H1 (cell line): ENCODE data around the gene KRT222. TPM values are rescaled to one million over a fixed set of nuclear protein-coding genes. Genes with fewer than 3 reads are reported as not detected.

Source experiments
- CTCF ChIA-PET: fragments of 300-600 bp; sonication (Branson Sonifier 250); formaldehyde crosslinking; loops from one replicate; lab custom pipeline; 2021; ENCODE audit not compliant: partially characterized antibody; lab: Charles Lee
- POLR2A ChIA-PET: fragments of 300-600 bp; sonication (Branson Sonifier 250); formaldehyde crosslinking; loops from one replicate; lab custom pipeline; 2021; ENCODE audit warnings: inconsistent platforms; ENCODE audit not compliant: partially characterized antibody; lab: Charles Lee
- DNase-seq, 2 experiments: peaks; one replicate each; pipeline versions ENCODE4 v3.0.0 to v3.0.0-alpha.2; 2010 to 2022; ENCODE audit warnings: low spot score in 2 of 2, low read depth in 1 of 2, mixed read lengths in 1 of 2
- FAIRE-seq: peaks from 2 replicates; lab custom pipeline; 2011; peaks lifted over from hg19 to GRCh38; lab: Jason Lieb, UNC
- H2AFZ ChIP-seq: 2 replicates; pipeline ENCODE4 v1.8.1; 2012; ENCODE audit warnings: low read length, inconsistent platforms
- H2AK5ac ChIP-seq: 2 replicates; pipeline ENCODE4 v1.6.1; 2013; ENCODE audit warnings: low read depth, low read length
- H2BK120ac ChIP-seq: replicated peaks from 2 replicates; pipeline ENCODE3; 2013; ENCODE audit warnings: low read depth, low read length, inconsistent platforms
- H2BK12ac ChIP-seq: 2 replicates; pipeline ENCODE4 v1.6.1; 2013; ENCODE audit warnings: low read depth, low read length
- H2BK15ac ChIP-seq: 2 replicates; pipeline ENCODE4 v1.6.1; 2013; ENCODE audit warnings: low read length
- H2BK20ac ChIP-seq: 2 replicates; pipeline ENCODE4 v1.6.1; 2013; ENCODE audit warnings: low read length
- H2BK5ac ChIP-seq: 2 replicates; pipeline ENCODE4 v1.6.1; 2013; ENCODE audit warnings: low read depth, low read length
- H3K14ac ChIP-seq: 2 replicates; pipeline ENCODE4 v1.6.1; 2013; ENCODE audit warnings: inconsistent platforms; ENCODE audit not compliant: insufficient read length
- H3K18ac ChIP-seq: 2 replicates; pipeline ENCODE4 v1.6.1; 2013; ENCODE audit warnings: low read length; ENCODE audit errors: extremely low read depth
- H3K23ac ChIP-seq: 2 replicates; pipeline ENCODE4 v1.6.1; 2013; ENCODE audit warnings: inconsistent platforms; ENCODE audit not compliant: insufficient read length
- H3K23me2 ChIP-seq: 2 replicates; pipeline ENCODE4 v1.6.1; 2013; ENCODE audit warnings: low read depth, low read length
- H3K27ac ChIP-seq: 2 replicates; pipeline ENCODE4 v1.6.1; 2011; ENCODE audit warnings: low read depth, low read length, inconsistent platforms
- H3K27me3 ChIP-seq, 4 experiments: replicated peaks in 1 of 4; 1 replicate in 1 of 4; 2 replicates in 3 of 4; pipeline versions ENCODE4 v1.6.1 to v1.8.1; 2011 to 2013; ENCODE audit warnings: low read length in 3 of 4, mild to moderate bottlenecking in 3 of 4, inconsistent platforms in 2 of 4, mixed read lengths in 2 of 4, moderate library complexity in 1 of 4; ENCODE audit not compliant: control insufficient read depth in 3 of 4, insufficient read depth in 3 of 4; ENCODE audit errors: extremely low read depth in 1 of 4
- H3K36me3 ChIP-seq, 4 experiments: 2 replicates each; pipeline versions ENCODE4 v1.6.1 to v1.8.1; 2011 to 2013; ENCODE audit warnings: mild to moderate bottlenecking in 4 of 4, low read length in 3 of 4, moderate library complexity in 2 of 4, control low read depth in 1 of 4, inconsistent platforms in 1 of 4; ENCODE audit not compliant: insufficient read depth in 4 of 4, control insufficient read depth in 2 of 4
- H3K4ac ChIP-seq: replicated peaks from 2 replicates; pipeline ENCODE3; 2013; ENCODE audit warnings: low read length, low read depth, mixed read lengths, inconsistent platforms; ENCODE audit not compliant: insufficient read length
- H3K4me1 ChIP-seq, 4 experiments: replicated peaks in 1 of 4; 1 replicate in 1 of 4; 2 replicates in 3 of 4; pipeline versions ENCODE4 v1.6.1 to v1.8.1; 2011 to 2013; ENCODE audit warnings: low read length in 3 of 4, inconsistent platforms in 2 of 4, mixed read lengths in 1 of 4; ENCODE audit not compliant: insufficient read depth in 4 of 4, control insufficient read depth in 3 of 4
- H3K4me2 ChIP-seq, 2 experiments: 2 replicates each; pipeline versions ENCODE4 v1.6.1 to v1.8.1; 2011 to 2013; ENCODE audit warnings: low read depth in 2 of 2, low read length in 2 of 2, control low read depth in 1 of 2, inconsistent platforms in 1 of 2, mild to moderate bottlenecking in 1 of 2; ENCODE audit not compliant: insufficient read depth in 1 of 2
- H3K4me3 ChIP-seq, 4 experiments: fragments of 200-600, 300-600 bp in 1 of 4; sonication (generic), shearing (Covaris generic), sonication (Bioruptor Twin) in 1 of 4; 2 replicates each; pipeline versions ENCODE4 v1.5.1 to v1.8.1; 2011 to 2016; ENCODE audit warnings: low read length in 4 of 4, low read depth in 3 of 4, control low read depth in 2 of 4, inconsistent platforms in 2 of 4, mild to moderate bottlenecking in 2 of 4, mixed read lengths in 1 of 4, moderate library complexity in 1 of 4; ENCODE audit not compliant: insufficient read depth in 2 of 4; ENCODE audit errors: extremely low read depth in 1 of 4
- H3K56ac ChIP-seq: replicated peaks from 2 replicates; pipeline ENCODE3; 2013; ENCODE audit warnings: low read depth, mild to moderate bottlenecking, mixed read lengths, low read length, inconsistent platforms; ENCODE audit not compliant: insufficient read length
- H3K79me1 ChIP-seq: 2 replicates; pipeline ENCODE4 v1.6.1; 2013; ENCODE audit warnings: low read depth, low read length, control low read depth
- H3K79me2 ChIP-seq, 2 experiments: 2 replicates each; pipeline versions ENCODE4 v1.6.1 to v1.8.1; 2012 to 2013; ENCODE audit warnings: low read length in 2 of 2, mild to moderate bottlenecking in 2 of 2, inconsistent platforms in 1 of 2; ENCODE audit not compliant: insufficient read depth in 2 of 2, control insufficient read depth in 1 of 2
- H3K9ac ChIP-seq, 4 experiments: replicated peaks in 1 of 4; 1 replicate in 1 of 4; 2 replicates in 3 of 4; pipeline versions ENCODE4 v1.6.1 to v1.8.1; 2011 to 2013; ENCODE audit warnings: low read depth in 3 of 4, low read length in 3 of 4, control low read depth in 2 of 4, mild to moderate bottlenecking in 2 of 4, moderate library complexity in 2 of 4, inconsistent platforms in 1 of 4; ENCODE audit errors: extremely low read depth in 1 of 4
- H3K9me3 ChIP-seq, 2 experiments: 2 replicates each; pipeline versions ENCODE4 v1.6.1 to v1.8.1; 2012 to 2013; ENCODE audit warnings: mild to moderate bottlenecking in 2 of 2, moderate library complexity in 2 of 2, control low read depth in 1 of 2, inconsistent platforms in 1 of 2, low read depth in 1 of 2, low read length in 1 of 2, mixed read lengths in 1 of 2; ENCODE audit not compliant: insufficient read depth in 2 of 2
- H4K20me1 ChIP-seq, 2 experiments: replicated peaks in 1 of 2; 2 replicates each; pipeline versions ENCODE3 to v1.8.1; 2011 to 2013; ENCODE audit warnings: inconsistent platforms in 2 of 2, low read length in 2 of 2, mild to moderate bottlenecking in 1 of 2; ENCODE audit not compliant: insufficient read depth in 2 of 2, control insufficient read depth in 1 of 2
- H4K5ac ChIP-seq: 2 replicates; pipeline ENCODE4 v1.6.1; 2013; ENCODE audit warnings: low read length, low read depth, mixed read lengths, inconsistent platforms; ENCODE audit not compliant: insufficient read length
- H4K8ac ChIP-seq: 2 replicates; pipeline ENCODE4 v1.8.0; 2013; ENCODE audit warnings: mild to moderate bottlenecking, moderate library complexity, low read length, inconsistent platforms; ENCODE audit not compliant: insufficient read depth; ENCODE audit errors: extremely low read depth
- H4K91ac ChIP-seq: replicated peaks from 2 replicates; pipeline ENCODE3; 2013; ENCODE audit warnings: low read length, mixed read lengths, inconsistent platforms; ENCODE audit not compliant: insufficient read length
- ATF3 ChIP-seq: IDR thresholded peaks from 2 replicates; pipeline ENCODE4 v1.6.1; 2011; ENCODE audit warnings: low read depth, mild to moderate bottlenecking, low read length; ENCODE audit not compliant: insufficient read depth
- BRCA1 ChIP-seq: IDR thresholded peaks from 2 replicates; pipeline ENCODE4 v1.6.1; 2012; ENCODE audit warnings: low read depth, low read length, improper control_type of control experiment
- CTCF ChIP-seq, 3 experiments: IDR thresholded peaks; 1 replicate in 2 of 3; 2 replicates in 1 of 3; pipeline versions ENCODE4 v1.5.1 to v1.6.1; 2011; ENCODE audit warnings: low read length in 3 of 3, mild to moderate bottlenecking in 3 of 3, inconsistent platforms in 2 of 3, low read depth in 1 of 3, moderate library complexity in 1 of 3; ENCODE audit not compliant: insufficient read depth in 1 of 3; ENCODE audit errors: control extremely low read depth in 1 of 3
- EGR1 ChIP-seq: IDR thresholded peaks from 2 replicates; pipeline ENCODE4 v1.6.1; 2011; ENCODE audit warnings: low read depth, low read length, borderline replicate concordance
- FOSL1 ChIP-seq: IDR thresholded peaks from 2 replicates; pipeline ENCODE4 v1.6.1; 2011; ENCODE audit warnings: mild to moderate bottlenecking, low read depth, low read length, moderate library complexity; ENCODE audit not compliant: insufficient read depth
- HDAC6 ChIP-seq: IDR thresholded peaks from one replicate; pipeline ENCODE4 v1.7.1; 2012; ENCODE audit warnings: low read depth, mild to moderate bottlenecking, inconsistent platforms, low read length, moderate library complexity
- KDM4A ChIP-seq: IDR thresholded peaks from one replicate; pipeline ENCODE4 v1.7.1; 2012; ENCODE audit warnings: low read depth, mild to moderate bottlenecking, moderate library complexity, low read length, inconsistent platforms; ENCODE audit not compliant: severe bottlenecking
- PHF8 ChIP-seq: fragments of 200-600 bp; sonication (generic); conservative IDR thresholded peaks from 2 replicates; pipeline ENCODE4 v1.7.1; 2012; ENCODE audit warnings: low read depth, mild to moderate bottlenecking, inconsistent platforms, low read length, moderate library complexity
- POLR2A ChIP-seq, 2 experiments: IDR thresholded peaks; 1 replicate in 1 of 2; 2 replicates in 1 of 2; pipeline ENCODE4 v1.6.1; 2011; ENCODE audit warnings: low read depth in 2 of 2, low read length in 2 of 2, mild to moderate bottlenecking in 2 of 2; ENCODE audit errors: control extremely low read depth in 1 of 2
- TCF12 ChIP-seq: IDR thresholded peaks from 2 replicates; pipeline ENCODE4 v1.6.1; 2011; ENCODE audit warnings: low read depth, mild to moderate bottlenecking, low read length
- WGBS, 2 experiments: shearing (Covaris generic) in 1 of 2; methylation state at CpG; one replicate each; pipeline versions ENCODE4 v1.1.6 to v1.1.7; 2013 to 2015; ENCODE audit warnings: low lambda C conversion rate in 2 of 2, mixed read lengths in 2 of 2, inconsistent platforms in 1 of 2, low coverage in 1 of 2, missing lambda C conversion rate in 1 of 2; ENCODE audit not compliant: insufficient replicate concordance in 2 of 2, insufficient coverage in 1 of 2, insufficient read length in 1 of 2; ENCODE audit errors: extremely low coverage in 1 of 2, missing lambda C conversion rate in 1 of 2; 5-methylcytosine and 5-hydroxymethylcytosine counted together
- polyA plus RNA-seq, 7 experiments: library from polyadenylated mRNA; depleted of rRNA in 3 of 7; stranded (reverse) in 5 of 7; unstranded in 2 of 7; fragments of >200 nt in 5 of 7; fragments of 200-250 nt in 2 of 7; gene quantifications; 1 replicate in 5 of 7; 2 replicates in 1 of 7; 4 replicates in 1 of 7; pipeline versions ENCODE4 v1.2.1 to v1.2.3, GENCODE V29; 2011 to 2013; ENCODE audit warnings: missing spikeins in 2 of 7, mixed read lengths in 2 of 7
- total RNA-seq: library from RNA; stranded (reverse); fragmentation: NEBNext Ultra II Directional; extraction: Animal tissue kit (Norgen Biotek cat#: 25700); gene quantifications from 2 replicates; pipeline ENCODE4 v1.2.1, GENCODE V29; 2021

The KRT222 gene
- total and polyA plus RNA-seq, 2 of the 8 experiments (the other 6 are each of a cell fraction or from before 2014, with no cell fraction given): 0.08 to 0.61 TPM

GRCh38 chr17:40623419-40624210, 41.4 kb downstream of the KRT222 start:
- no peak overlapping the region for H3K18ac ChIP-seq
- no peak overlapping the region for H3K4me3 ChIP-seq
- no peak overlapping the region for H2BK12ac ChIP-seq
- no peak overlapping the region for H3K23ac ChIP-seq
- FAIRE-seq (no peak), DNase-seq (no peak)
- H2BK15ac ChIP-seq: no peak overlapping the region
- H3K4me1 ChIP-seq: no peaks in the 10 kb centered on the region; a peak in 1 of 7 replicates
- no peaks in the 10 kb centered on the region for H4K20me1 ChIP-seq
- no peak overlapping the region for H4K91ac ChIP-seq
- H3K27me3 ChIP-seq: no peaks in the 10 kb centered on the region
- H2BK20ac ChIP-seq: no peak overlapping the region
- H3K14ac ChIP-seq: no peak overlapping the region
- H2AK5ac ChIP-seq: no peak overlapping the region
- CTCF ChIA-PET: interaction anchor here (0.9 to 7.8 kb wide), 3 partner anchors 7 to 41 kb away, joined by 3 to 43 read pairs (median 6); partner anchors contain the start of gene KRT222
- no peak overlapping the region for H4K5ac ChIP-seq
- peaks cover 0 to 7% (median 3%) of the 10 kb centered on the region in 4 experiments; a peak in 5 of 8 replicates for H3K36me3 ChIP-seq
- POLR2A ChIA-PET: no interaction called here
- no peaks in the 10 kb centered on the region for H3K9me3 ChIP-seq
- no peak overlapping the region for H3K27ac ChIP-seq
- no peak overlapping the region for H4K8ac ChIP-seq
- H3K79me2 ChIP-seq: no peaks in the 10 kb centered on the region
- H3K23me2 ChIP-seq: no peaks in the 10 kb centered on the region
- no peak overlapping the region for H3K4me2 ChIP-seq
- H2BK5ac ChIP-seq: no peak overlapping the region
- no peak overlapping the region for H3K56ac ChIP-seq
- WGBS, 2 experiments: 90% methylated on average over 12 of the region's 12 CpGs; no CpG with 5 or more reads in 1 of the 2 experiments
- no peak overlapping the region for H2AFZ ChIP-seq
- H3K9ac ChIP-seq: no peak overlapping the region
- H3K4ac ChIP-seq: no peak overlapping the region
- H2BK120ac ChIP-seq: no peak overlapping the region
- H3K79me1 ChIP-seq: no peaks in the 10 kb centered on the region
- TF ChIP-seq ATF3 (no peak), TCF12 (no peak), CTCF (IDR thresholded peaks at IDR 0.05; ENCODE audit: control extremely low read depth in 1 of 3, insufficient read depth in 1 of 3, low read depth in 1 of 3, low read length in 3 of 3) (no peak), POLR2A (IDR thresholded peaks at IDR 0.05; ENCODE audit: control extremely low read depth in 1 of 2, low read depth in 2 of 2, low read length in 2 of 2) (no peak), FOSL1 (no peak), HDAC6 (no peak), PHF8 (no peak), EGR1 (no peak), BRCA1 (no peak), KDM4A (no peak)
